ENCODE measurements around the gene TEAD4.

Gene TEAD4

DNA sequence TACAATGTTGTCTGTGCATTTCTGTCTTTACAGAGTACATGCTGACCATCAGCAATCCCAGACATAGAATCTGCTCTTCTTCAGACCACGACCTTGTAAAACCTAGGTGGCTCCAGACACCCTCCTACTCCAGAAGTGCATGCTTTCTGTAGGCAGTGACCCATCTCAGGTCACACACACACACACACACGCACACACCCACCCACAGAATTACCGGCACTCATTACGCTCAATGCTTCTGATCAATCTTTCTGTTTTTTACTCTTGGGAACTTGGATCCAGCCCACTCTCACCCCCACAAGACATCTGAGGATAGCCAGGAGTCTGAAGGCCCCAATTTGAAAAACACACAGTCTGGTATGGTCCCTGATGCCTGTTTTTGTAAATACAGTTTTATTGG is 110.5 kb downstream of the TEAD4 start:
- H3K9me3 ChIP-seq: no peaks in the 10 kb centered on the region
- no peaks in the 10 kb centered on the region for H3K4me1 ChIP-seq
- no peaks in the 10 kb centered on the region for H3K36me3 ChIP-seq (replicated peaks)
- H3K4me3 ChIP-seq: no peak overlapping the region
- no peak for DNase-seq (ENCODE audit: low spot score in 2 of 2)
- H3K27me3 ChIP-seq (ENCODE audit: low read depth): no peaks in the 10 kb centered on the region; the same call in 1 of the 2 replicates
- in situ Hi-C loops (cut with MboI; ENCODE audit: low sequenced_read_pairs): loop anchor here (5.0 kb wide), 1 partner anchor 208 kb away; no protein-coding TSS in a partner anchor

DNA sequence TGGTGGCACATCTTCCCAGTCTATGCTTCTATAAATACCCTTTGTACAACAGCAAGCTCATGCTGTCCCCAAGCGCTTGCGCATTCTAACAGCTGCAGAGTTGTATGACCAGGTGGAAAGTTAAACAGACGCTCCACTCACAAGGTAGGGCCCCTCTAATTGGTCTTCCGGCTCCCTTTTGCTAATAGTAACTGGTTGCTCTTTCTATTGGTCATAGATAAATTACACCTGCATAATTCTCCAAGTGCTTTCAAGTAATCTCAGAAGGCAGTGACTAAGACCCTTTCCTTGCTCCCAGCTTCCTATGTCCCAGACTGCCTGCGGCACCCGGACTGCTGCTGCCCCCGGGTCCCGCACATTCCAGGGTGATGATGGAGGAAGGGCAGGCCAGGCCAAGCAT is 111.9 kb downstream of the TEAD4 start:
- in situ Hi-C loops (cut with MboI; ENCODE audit: low sequenced_read_pairs): loop anchor here (5.0 kb wide), 1 partner anchor 206 kb away; no protein-coding TSS in a partner anchor
- Histone ChIP-seq H3K9me3 (no peaks in the 10 kb centered on the region), H3K4me1 (no peaks in the 10 kb centered on the region), H3K27me3 (ENCODE audit: low read depth) (no peaks in the 10 kb centered on the region), H3K36me3 (replicated peaks) (no peaks in the 10 kb centered on the region), H3K4me3 (no peak overlapping the region)
- DNase-seq (ENCODE audit: low spot score in 2 of 2): no peak

DNA sequence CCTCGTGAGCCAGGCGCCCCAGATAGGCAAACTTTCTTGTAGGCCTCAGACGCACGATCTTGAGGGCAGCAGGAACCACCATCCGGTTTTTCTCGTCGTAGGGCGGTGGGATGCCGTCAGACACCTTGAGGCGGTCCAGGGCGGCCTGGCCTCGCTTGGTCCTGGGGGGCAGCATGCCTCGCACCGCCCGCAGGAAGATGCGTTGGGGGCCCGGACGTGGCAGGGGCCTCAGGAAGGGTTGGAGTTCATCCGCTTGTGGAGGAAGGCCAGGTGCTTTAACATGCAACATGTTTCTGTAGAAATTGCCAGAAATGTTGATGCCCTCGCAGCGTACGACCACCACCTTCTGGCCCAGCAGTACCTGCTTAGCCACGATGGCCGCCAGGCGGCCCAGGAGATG is 112.5 kb downstream of the TEAD4 start:
- no peaks in the 10 kb centered on the region for H3K36me3 ChIP-seq (replicated peaks)
- H3K9me3 ChIP-seq: no peaks in the 10 kb centered on the region
- DNase-seq (ENCODE audit: low spot score in 2 of 2): no peak
- H3K4me3 ChIP-seq: no peak overlapping the region
- in situ Hi-C loops (cut with MboI; ENCODE audit: low sequenced_read_pairs): loop anchor here (5.0 kb wide), 1 partner anchor 206 kb away; no protein-coding TSS in a partner anchor
- peaks cover 5% of the 10 kb centered on the region for H3K4me1 ChIP-seq
- H3K27me3 ChIP-seq (ENCODE audit: low read depth): no peaks in the 10 kb centered on the region

- Histone ChIP-seq H3K4me3 (no peak overlapping the region), H3K27me3 (ENCODE audit: low read depth) (no peaks in the 10 kb centered on the region), H3K4me1 (peaks cover 11% of the 10 kb centered on the region), H3K36me3 (replicated peaks) (no peaks in the 10 kb centered on the region), H3K9me3 (no peaks in the 10 kb centered on the region)
- in situ Hi-C loops (cut with MboI; ENCODE audit: low sequenced_read_pairs): loop anchor here (5.0 kb wide), 1 partner anchor 204 kb away; no protein-coding TSS in a partner anchor
- peak; percentile 69 to 91 for DNase-seq (ENCODE audit: low spot score in 2 of 2)
Observed at GRCh38 chr12:3073438-3074250, 114.4 kb downstream of the TEAD4 start.

DNA sequence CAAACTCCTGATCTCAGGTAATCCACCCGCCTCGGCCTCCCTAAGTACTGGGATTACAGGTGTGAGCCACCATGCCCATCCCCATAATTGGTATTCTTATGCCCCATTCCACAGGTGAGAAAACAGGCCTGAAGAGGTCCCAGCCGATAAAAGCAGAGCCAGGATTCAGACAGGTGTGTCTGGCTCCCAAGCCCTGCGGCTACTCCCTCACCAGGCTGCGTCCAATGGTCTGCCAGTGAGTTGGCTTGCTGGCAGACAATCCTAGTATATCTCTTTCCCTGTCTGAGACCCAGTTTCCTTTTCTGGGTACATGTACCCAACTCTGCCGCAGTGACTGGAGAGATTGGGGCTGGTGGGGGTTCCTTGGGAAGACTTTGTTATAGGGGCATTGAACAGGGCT is 116.1 kb downstream of the TEAD4 start:
- no peaks in the 10 kb centered on the region for H3K9me3 ChIP-seq
- DNase-seq (ENCODE audit: low spot score in 2 of 2): no peak
- H3K27me3 ChIP-seq (ENCODE audit: low read depth): no peaks in the 10 kb centered on the region
- H3K4me1 ChIP-seq: peaks cover 12% of the 10 kb centered on the region
- in situ Hi-C loops (cut with MboI; ENCODE audit: low sequenced_read_pairs): no loop called here
- no peak overlapping the region for H3K4me3 ChIP-seq
- no peaks in the 10 kb centered on the region for H3K36me3 ChIP-seq (replicated peaks)

- H3K4me1 ChIP-seq: peaks cover 12% of the 10 kb centered on the region
- no peaks in the 10 kb centered on the region for H3K27me3 ChIP-seq (ENCODE audit: low read depth)
- H3K36me3 ChIP-seq (replicated peaks): no peaks in the 10 kb centered on the region
- H3K4me3 ChIP-seq: peak within 1 kb of the TSS; percentile 62
- in situ Hi-C loops (cut with MboI; ENCODE audit: low sequenced_read_pairs): no loop called here
- no peaks in the 10 kb centered on the region for H3K9me3 ChIP-seq
- DNase-seq (ENCODE audit: low spot score in 2 of 2): peak; percentile 29 to 84
Observed at GRCh38 chr12:3076730-3077571, 117.8 kb downstream of the TEAD4 start, which contains the start of gene TSPAN9. Gene TSPAN9 (plus strand): TSS chr12:3077379. CDS start chr12:3201194, 123,815 bp downstream.

DNA sequence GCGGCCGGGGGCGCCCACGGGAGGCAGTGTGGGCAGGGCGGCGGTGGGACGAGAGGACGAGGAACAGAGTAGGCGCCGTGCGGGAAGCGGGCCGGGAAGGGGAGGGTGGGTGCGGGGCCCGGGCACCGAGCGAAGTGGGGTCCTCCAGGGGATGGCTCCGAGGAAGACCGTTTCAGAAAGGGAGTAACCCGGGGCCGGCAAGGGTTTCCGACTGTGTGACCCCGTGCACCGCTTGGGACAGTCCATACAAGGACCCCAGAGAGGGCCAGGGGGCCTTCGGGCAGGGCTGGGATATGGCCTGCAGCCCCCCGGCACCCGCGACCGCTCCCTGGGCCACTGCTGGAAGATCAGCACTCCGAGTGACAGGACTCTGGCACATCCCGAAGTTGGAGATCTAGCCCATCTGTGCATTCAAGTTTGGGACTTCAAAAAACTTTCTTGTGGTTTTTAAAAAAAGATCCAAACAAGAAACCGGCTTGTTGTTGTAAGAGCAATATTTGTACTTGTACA is 118.4 kb downstream of the TEAD4 start:
- in situ Hi-C loops (cut with MboI; ENCODE audit: low sequenced_read_pairs): no loop called here
- Histone ChIP-seq H3K9me3 (no peaks in the 10 kb centered on the region), H3K4me1 (peaks cover 12% of the 10 kb centered on the region), H3K36me3 (replicated peaks) (no peaks in the 10 kb centered on the region), H3K4me3 (peak overlapping the region; percentile 54), H3K27me3 (ENCODE audit: low read depth) (no peaks in the 10 kb centered on the region)
- no peak for DNase-seq (ENCODE audit: low spot score in 2 of 2)

- in situ Hi-C loops (cut with MboI; ENCODE audit: low sequenced_read_pairs): no loop called here
- H3K4me1 ChIP-seq: peaks cover 12% of the 10 kb centered on the region
- no peaks in the 10 kb centered on the region for H3K36me3 ChIP-seq (replicated peaks)
- no peaks in the 10 kb centered on the region for H3K9me3 ChIP-seq
- H3K27me3 ChIP-seq (ENCODE audit: low read depth): no peaks in the 10 kb centered on the region
- peak; percentile 34 to 38 for DNase-seq (ENCODE audit: low spot score in 2 of 2)
- H3K4me3 ChIP-seq: peak overlapping the region; percentile 54
Observed at GRCh38 chr12:3078086-3078820, 119.1 kb downstream of the TEAD4 start.

DNA sequence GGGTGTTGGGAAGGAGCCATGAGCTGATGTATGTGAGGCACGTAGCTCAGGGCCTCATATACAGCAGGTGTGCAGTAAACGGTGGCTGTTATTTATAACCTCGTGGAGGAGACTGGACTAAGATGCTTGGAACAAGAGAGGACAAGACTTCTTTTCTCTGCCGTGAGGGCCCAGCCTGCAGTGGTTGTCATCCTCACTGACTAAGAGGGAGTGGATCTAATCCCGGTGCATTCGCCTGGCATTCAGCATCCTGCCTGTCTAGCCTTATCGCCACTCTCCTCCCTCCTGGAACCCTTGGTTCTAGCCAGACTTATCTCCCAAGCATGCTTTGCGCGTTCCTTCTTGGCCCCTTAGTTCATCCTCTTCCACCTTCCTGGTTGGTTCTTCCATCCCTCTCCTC is 121.9 kb downstream of the TEAD4 start:
- H3K36me3 ChIP-seq (replicated peaks): no peaks in the 10 kb centered on the region
- no peak overlapping the region for H3K4me3 ChIP-seq
- H3K27me3 ChIP-seq (ENCODE audit: low read depth): no peaks in the 10 kb centered on the region
- DNase-seq (ENCODE audit: low spot score in 2 of 2): no peak
- in situ Hi-C loops (cut with MboI; ENCODE audit: low sequenced_read_pairs): no loop called here
- peaks cover 12% of the 10 kb centered on the region for H3K4me1 ChIP-seq
- no peaks in the 10 kb centered on the region for H3K9me3 ChIP-seq

DNA sequence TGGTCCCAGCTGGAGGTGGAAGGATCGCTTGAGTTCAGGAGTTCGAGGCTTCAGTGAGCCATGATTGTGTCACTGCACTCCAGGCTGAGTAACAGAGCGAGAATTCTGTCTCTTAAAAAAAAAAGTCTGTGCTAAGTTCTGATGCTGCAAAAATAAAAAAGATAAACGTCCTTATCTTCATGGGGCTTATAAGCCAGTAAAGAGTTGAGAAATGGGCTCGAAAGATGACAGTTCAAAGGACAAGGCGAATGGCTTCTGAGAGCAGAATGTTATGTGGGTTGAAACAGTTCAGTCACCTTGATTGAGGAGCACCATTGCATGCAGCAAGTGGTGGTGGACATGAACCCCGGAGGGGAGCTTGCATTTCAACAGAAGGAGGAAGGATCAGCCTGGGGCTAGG is 122.7 kb downstream of the TEAD4 start:
- no peaks in the 10 kb centered on the region for H3K36me3 ChIP-seq (replicated peaks)
- in situ Hi-C loops (cut with MboI; ENCODE audit: low sequenced_read_pairs): no loop called here
- H3K4me1 ChIP-seq: peaks cover 6% of the 10 kb centered on the region
- DNase-seq (ENCODE audit: low spot score in 2 of 2): no peak
- H3K27me3 ChIP-seq (ENCODE audit: low read depth): no peaks in the 10 kb centered on the region
- H3K4me3 ChIP-seq: no peak overlapping the region
- no peaks in the 10 kb centered on the region for H3K9me3 ChIP-seq

- in situ Hi-C loops (cut with MboI; ENCODE audit: low sequenced_read_pairs): no loop called here
- peaks cover 3% of the 10 kb centered on the region for H3K4me1 ChIP-seq
- DNase-seq (ENCODE audit: low spot score in 2 of 2): no peak
- H3K4me3 ChIP-seq: no peak overlapping the region
- H3K9me3 ChIP-seq: no peaks in the 10 kb centered on the region
- H3K36me3 ChIP-seq (replicated peaks): no peaks in the 10 kb centered on the region
- no peaks in the 10 kb centered on the region for H3K27me3 ChIP-seq (ENCODE audit: low read depth)
Observed at GRCh38 chr12:3083241-3083920, 124.2 kb downstream of the TEAD4 start.

DNA sequence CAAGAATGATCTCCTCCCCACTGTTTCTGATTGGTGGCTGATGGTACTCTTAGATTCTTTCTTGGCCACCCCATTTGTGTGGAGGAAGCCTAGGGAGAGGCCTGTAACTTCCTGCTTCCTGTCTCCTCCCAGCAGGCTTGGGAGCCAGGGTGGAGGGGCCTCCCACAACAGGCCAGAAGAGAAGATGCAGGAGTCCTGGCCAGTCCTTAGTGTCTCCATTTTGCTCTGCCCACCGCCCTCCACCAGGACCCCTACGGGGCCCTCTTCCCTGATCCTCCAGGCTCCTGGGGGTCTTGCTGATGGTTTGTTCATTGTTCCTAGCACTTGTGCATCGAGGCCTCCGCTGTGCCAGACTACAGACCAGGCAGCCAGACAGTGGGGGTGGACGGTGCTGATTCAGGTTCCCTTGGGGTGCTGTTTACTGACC is 124.7 kb downstream of the TEAD4 start:
- no peaks in the 10 kb centered on the region for H3K27me3 ChIP-seq (ENCODE audit: low read depth)
- DNase-seq (ENCODE audit: low spot score in 2 of 2): no peak
- in situ Hi-C loops (cut with MboI; ENCODE audit: low sequenced_read_pairs): no loop called here
- no peaks in the 10 kb centered on the region for H3K9me3 ChIP-seq
- H3K4me3 ChIP-seq: no peak overlapping the region
- H3K36me3 ChIP-seq (replicated peaks): no peaks in the 10 kb centered on the region
- H3K4me1 ChIP-seq: no peaks in the 10 kb centered on the region

DNA sequence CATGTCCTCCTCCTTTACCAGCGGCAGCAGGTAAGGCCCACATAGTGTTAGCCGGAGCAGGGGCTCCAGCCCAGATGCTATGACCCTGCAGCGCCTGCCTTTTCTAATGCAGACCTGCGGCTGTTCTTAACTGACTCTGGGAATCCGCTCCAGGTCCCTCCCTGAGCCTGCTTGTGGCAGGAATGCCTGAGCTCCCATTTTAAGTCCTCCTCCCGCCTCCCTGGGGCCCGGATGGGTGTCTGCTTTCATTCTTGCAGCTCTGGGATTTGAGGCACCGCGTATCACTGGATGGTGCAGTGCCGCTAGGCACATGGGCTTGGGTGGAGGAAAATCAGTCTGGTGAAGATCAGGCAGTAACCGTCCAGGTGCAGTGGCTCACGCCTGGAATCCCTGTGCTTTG is 125.5 kb downstream of the TEAD4 start:
- H3K27me3 ChIP-seq (ENCODE audit: low read depth): no peaks in the 10 kb centered on the region
- no peaks in the 10 kb centered on the region for H3K36me3 ChIP-seq (replicated peaks)
- no peak overlapping the region for H3K4me3 ChIP-seq
- no peaks in the 10 kb centered on the region for H3K4me1 ChIP-seq
- no peaks in the 10 kb centered on the region for H3K9me3 ChIP-seq
- DNase-seq (ENCODE audit: low spot score in 2 of 2): no peak
- in situ Hi-C loops (cut with MboI; ENCODE audit: low sequenced_read_pairs): no loop called here
